NK-92 (cell line): ENCODE measurements around the gene PLEKHF1.
"Not testable (repeated sequence)": the region's sequence is repeated elsewhere in the genome, so short reads cannot be mapped to it uniquely, and the experiment has no call there.

Experiments
- DNase-seq: peaks from one replicate; lab custom pipeline; 2025; ENCODE audit not compliant: unreplicated experiment; lab: John Stamatoyannopoulos, UW

The PLEKHF1 gene

GRCh38 chr19:29665215-29665825 lies at the start of gene PLEKHF1:
Gene PLEKHF1 (plus strand): TSS chr19:29665461. CDS start chr19:29673840, 8,379 bp downstream.
- DNase-seq = no peak

GRCh38 chr19:29615891-29616425 lies 49.3 kb upstream of the PLEKHF1 start:
- DNase-seq = no peak

GRCh38 chr19:29616541-29616940 lies 48.7 kb upstream of the PLEKHF1 start:
- no peak for DNase-seq

- DNase-seq = no peak
These were observed 47.6 kb upstream of the PLEKHF1 start for GRCh38 chr19:29617366-29618266.

GRCh38 chr19:29618434-29618833 lies 46.8 kb upstream of the PLEKHF1 start:
- no peak for DNase-seq

GRCh38 chr19:29618871-29619270 lies 46.4 kb upstream of the PLEKHF1 start:
- no peak for DNase-seq

GRCh38 chr19:29620931-29621351 lies 44.3 kb upstream of the PLEKHF1 start:
- DNase-seq = no peak

GRCh38 chr19:29622166-29623070 lies 42.8 kb upstream of the PLEKHF1 start:
- DNase-seq = no peak

- no peak for DNase-seq
These were observed 41.4 kb upstream of the PLEKHF1 start for GRCh38 chr19:29623726-29624488.

GRCh38 chr19:29624489-29625185 lies 40.6 kb upstream of the PLEKHF1 start:
- DNase-seq = no peak

- DNase-seq = no peak
These were observed 40.0 kb upstream of the PLEKHF1 start for GRCh38 chr19:29625186-29625651.

GRCh38 chr19:29626386-29626785 lies 38.9 kb upstream of the PLEKHF1 start:
- DNase-seq = no peak

GRCh38 chr19:29626832-29627231 lies 38.4 kb upstream of the PLEKHF1 start:
- not testable (repeated sequence) for DNase-seq

- no peak for DNase-seq
These were observed 36.4 kb upstream of the PLEKHF1 start for GRCh38 chr19:29628661-29629385.

- DNase-seq = no peak
These were observed 35.3 kb upstream of the PLEKHF1 start for GRCh38 chr19:29629836-29630534.

- DNase-seq = no peak
These were observed 34.6 kb upstream of the PLEKHF1 start for GRCh38 chr19:29630655-29631054.

GRCh38 chr19:29631450-29631849 lies 33.8 kb upstream of the PLEKHF1 start:
- no peak for DNase-seq

- DNase-seq = no peak
These were observed 31.3 kb upstream of the PLEKHF1 start for GRCh38 chr19:29634002-29634401.
